ENCODE results near the gene RNF223. TPM values are rescaled to one million over a fixed set of nuclear protein-coding genes. Genes with fewer than 3 reads are reported as not detected.

RNF223 gene
- total and polyA plus RNA-seq, 2 of the 13 experiments (the other 11 are each of a cell fraction or from before 2014, with no cell fraction given), result 0.03 TPM; not detected in 1

- TF ChIP-seq ATF7 (IDR thresholded peaks at IDR 0.05) (no peak), ATF7 (CRISPR knock-in tag; IDR thresholded peaks at IDR 0.05) (peak; percentile 45; the same call in 1 of the 2 replicates), PHB2 (IDR thresholded peaks at IDR 0.05; ENCODE audit: partially characterized antibody) (no peak), HIVEP1 (CRISPR knock-in tag; IDR thresholded peaks at IDR 0.05) (peak; percentile 87), ZNF691 (CRISPR knock-in tag; IDR thresholded peaks at IDR 0.05; ENCODE audit: borderline replicate concordance, low read depth) (peak; percentile 56; the same call in 1 of the 2 replicates), CCAR2 (optimal IDR thresholded peaks at IDR 0.05; ENCODE audit: low read depth, low read length) (no peak), TCF7L2 (IDR thresholded peaks at IDR 0.05; ENCODE audit: low read depth, low read length) (no peak), ZNF839 (CRISPR knock-in tag; IDR thresholded peaks at IDR 0.05; ENCODE audit: borderline replicate concordance) (no peak), ASH2L (IDR thresholded peaks at IDR 0.05; ENCODE audit: insufficient read length, low read depth, low read length) (no peak), ZNF329 (CRISPR knock-in tag; IDR thresholded peaks at IDR 0.05; ENCODE audit: low read depth) (no peak), ARNT (IDR thresholded peaks at IDR 0.05) (no peak), ZNF121 (CRISPR knock-in tag; IDR thresholded peaks at IDR 0.05) (no peak), SP4 (CRISPR knock-in tag; IDR thresholded peaks at IDR 0.05) (0 out of 2 replicates have a peak, but pooled peaks have one; percentile 23), HDAC6 (IDR thresholded peaks at IDR 0.05; ENCODE audit: low read depth, low read length) (no peak), MYNN (CRISPR knock-in tag; IDR thresholded peaks at IDR 0.05; ENCODE audit: low read depth) (no peak), IKZF4 (CRISPR knock-in tag; IDR thresholded peaks at IDR 0.05; ENCODE audit: borderline replicate concordance, low read depth, not compliant biosample characterization) (peak; percentile 81), ZC3H13 (CRISPR knock-in tag; IDR thresholded peaks at IDR 0.05) (peak; percentile 86; the same call in 1 of the 2 replicates), ZKSCAN8 (CRISPR knock-in tag; IDR thresholded peaks at IDR 0.05; ENCODE audit: borderline replicate concordance) (no peak), SMC3 (IDR thresholded peaks at IDR 0.05; ENCODE audit: low read length) (no peak), ZBTB3 (CRISPR knock-in tag; IDR thresholded peaks at IDR 0.05; ENCODE audit: borderline replicate concordance, low read depth) (no peak)
- TF ChIP-seq, protein P1, sequence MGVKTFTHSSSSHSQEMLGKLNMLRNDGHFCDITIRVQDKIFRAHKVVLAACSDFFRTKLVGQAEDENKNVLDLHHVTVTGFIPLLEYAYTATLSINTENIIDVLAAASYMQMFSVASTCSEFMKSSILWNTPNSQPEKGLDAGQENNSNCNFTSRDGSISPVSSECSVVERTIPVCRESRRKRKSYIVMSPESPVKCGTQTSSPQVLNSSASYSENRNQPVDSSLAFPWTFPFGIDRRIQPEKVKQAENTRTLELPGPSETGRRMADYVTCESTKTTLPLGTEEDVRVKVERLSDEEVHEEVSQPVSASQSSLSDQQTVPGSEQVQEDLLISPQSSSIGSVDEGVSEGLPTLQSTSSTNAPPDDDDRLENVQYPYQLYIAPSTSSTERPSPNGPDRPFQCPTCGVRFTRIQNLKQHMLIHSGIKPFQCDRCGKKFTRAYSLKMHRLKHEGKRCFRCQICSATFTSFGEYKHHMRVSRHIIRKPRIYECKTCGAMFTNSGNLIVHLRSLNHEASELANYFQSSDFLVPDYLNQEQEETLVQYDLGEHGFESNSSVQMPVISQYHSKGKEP (CRISPR knock-in tag; IDR thresholded peaks at IDR 0.05), result no peak
- TF ChIP-seq, protein P2, sequence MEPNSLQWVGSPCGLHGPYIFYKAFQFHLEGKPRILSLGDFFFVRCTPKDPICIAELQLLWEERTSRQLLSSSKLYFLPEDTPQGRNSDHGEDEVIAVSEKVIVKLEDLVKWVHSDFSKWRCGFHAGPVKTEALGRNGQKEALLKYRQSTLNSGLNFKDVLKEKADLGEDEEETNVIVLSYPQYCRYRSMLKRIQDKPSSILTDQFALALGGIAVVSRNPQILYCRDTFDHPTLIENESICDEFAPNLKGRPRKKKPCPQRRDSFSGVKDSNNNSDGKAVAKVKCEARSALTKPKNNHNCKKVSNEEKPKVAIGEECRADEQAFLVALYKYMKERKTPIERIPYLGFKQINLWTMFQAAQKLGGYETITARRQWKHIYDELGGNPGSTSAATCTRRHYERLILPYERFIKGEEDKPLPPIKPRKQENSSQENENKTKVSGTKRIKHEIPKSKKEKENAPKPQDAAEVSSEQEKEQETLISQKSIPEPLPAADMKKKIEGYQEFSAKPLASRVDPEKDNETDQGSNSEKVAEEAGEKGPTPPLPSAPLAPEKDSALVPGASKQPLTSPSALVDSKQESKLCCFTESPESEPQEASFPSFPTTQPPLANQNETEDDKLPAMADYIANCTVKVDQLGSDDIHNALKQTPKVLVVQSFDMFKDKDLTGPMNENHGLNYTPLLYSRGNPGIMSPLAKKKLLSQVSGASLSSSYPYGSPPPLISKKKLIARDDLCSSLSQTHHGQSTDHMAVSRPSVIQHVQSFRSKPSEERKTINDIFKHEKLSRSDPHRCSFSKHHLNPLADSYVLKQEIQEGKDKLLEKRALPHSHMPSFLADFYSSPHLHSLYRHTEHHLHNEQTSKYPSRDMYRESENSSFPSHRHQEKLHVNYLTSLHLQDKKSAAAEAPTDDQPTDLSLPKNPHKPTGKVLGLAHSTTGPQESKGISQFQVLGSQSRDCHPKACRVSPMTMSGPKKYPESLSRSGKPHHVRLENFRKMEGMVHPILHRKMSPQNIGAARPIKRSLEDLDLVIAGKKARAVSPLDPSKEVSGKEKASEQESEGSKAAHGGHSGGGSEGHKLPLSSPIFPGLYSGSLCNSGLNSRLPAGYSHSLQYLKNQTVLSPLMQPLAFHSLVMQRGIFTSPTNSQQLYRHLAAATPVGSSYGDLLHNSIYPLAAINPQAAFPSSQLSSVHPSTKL (CRISPR knock-in tag; IDR thresholded peaks at IDR 0.05), result peak; percentile 36; the same call in 1 of the 2 replicates
Observed at GRCh38 chr1:1079408-1080121, 5.5 kb upstream of the RNF223 start (continued).

Measured in HepG2 (cell line).